SU-DHL-6 (cell line): Measurements from ENCODE around the gene COG4.

Experiments used
- H2AFZ ChIP-seq: fragments of 200-600 bp; sonication (generic); 2 replicates; pipeline ENCODE4 v1.6.1; 2014; ENCODE audit warnings: low read depth, mild to moderate bottlenecking, moderate library complexity, mixed read lengths, antibody characterized with exemption, low read length; ENCODE audit not compliant: severe bottlenecking
- H3F3A ChIP-seq: fragments of 200-600 bp; shearing (Covaris generic); 2 replicates; pipeline ENCODE4 v1.6.0; 2016; ENCODE audit warnings: antibody characterized with exemption, mild to moderate bottlenecking; ENCODE audit not compliant: insufficient read depth
- H3K27ac ChIP-seq: fragments of 200-600 bp; sonication (generic); 2 replicates; pipeline ENCODE4 v1.5.1; 2016; ENCODE audit warnings: low read depth, mild to moderate bottlenecking, low read length, moderate library complexity, mixed read lengths
- H3K27me3 ChIP-seq: fragments of 200-600 bp; sonication (generic), shearing (Covaris generic); 2 replicates; pipeline ENCODE4 v1.6.0; 2014; ENCODE audit warnings: mild to moderate bottlenecking, low read length
- H3K36me3 ChIP-seq: fragments of 200-600 bp; sonication (generic); 2 replicates; pipeline ENCODE4 v1.6.1; 2014; ENCODE audit warnings: mild to moderate bottlenecking, low read length, mixed read lengths
- H3K4me2 ChIP-seq: fragments of 300-600, 200-600 bp; shearing (Covaris generic), sonication (generic); 2 replicates; pipeline ENCODE4 v1.6.0; 2014; ENCODE audit warnings: low read length, low read depth, mild to moderate bottlenecking; ENCODE audit not compliant: poor library complexity, severe bottlenecking
- H3K4me3 ChIP-seq: fragments of 200-600 bp; sonication (generic); 2 replicates; pipeline ENCODE4 v1.5.1; 2014; ENCODE audit warnings: antibody characterized with exemption, low read length, mild to moderate bottlenecking, mixed read lengths; ENCODE audit not compliant: insufficient read depth, poor library complexity, severe bottlenecking
- H3K79me2 ChIP-seq: fragments of 200-600 bp; sonication (generic); 2 replicates; pipeline ENCODE4 v1.6.1; 2014; ENCODE audit warnings: mild to moderate bottlenecking, low read length, moderate library complexity; ENCODE audit not compliant: insufficient read depth
- H3K9ac ChIP-seq: fragments of 200-600 bp; sonication (generic); 2 replicates; pipeline ENCODE4 v1.7.0; 2014; ENCODE audit warnings: mild to moderate bottlenecking, low read length
- H3K9me2 ChIP-seq: fragments of 200-600 bp; sonication (generic); replicated peaks from 2 replicates; pipeline ENCODE4 v1.6.1; 2014; ENCODE audit warnings: low read length; ENCODE audit not compliant: insufficient read depth
- H3K9me3 ChIP-seq: fragments of 200-600 bp; sonication (generic); 2 replicates; pipeline ENCODE4 v1.6.1; 2014; ENCODE audit warnings: low read length, mixed read lengths; ENCODE audit not compliant: insufficient read depth
- H4K20me1 ChIP-seq: fragments of 200-600 bp; sonication (generic); 2 replicates; pipeline ENCODE4 v1.6.1; 2014; ENCODE audit warnings: low read depth, mild to moderate bottlenecking, antibody characterized with exemption, low read length, moderate library complexity, mixed read lengths
- EZH2phosphoT487 ChIP-seq: fragments of 200-600 bp; sonication (generic), shearing (Covaris generic); conservative IDR thresholded peaks from 2 replicates; pipeline ENCODE4 v1.6.1; 2018; ENCODE audit warnings: mild to moderate bottlenecking, antibody characterized with exemption, low read length, moderate library complexity, mixed read lengths
- TF ChIP-seq, protein P1 (sequence below): fragments of 200-600 bp; sonication (generic); IDR thresholded peaks from one replicate; pipeline ENCODE4 v1.5.1; 2017; ENCODE audit warnings: antibody characterized with exemption, mild to moderate bottlenecking, low read length, moderate library complexity; ENCODE audit not compliant: insufficient read depth, poor library complexity, severe bottlenecking

The COG4 gene

DNA sequence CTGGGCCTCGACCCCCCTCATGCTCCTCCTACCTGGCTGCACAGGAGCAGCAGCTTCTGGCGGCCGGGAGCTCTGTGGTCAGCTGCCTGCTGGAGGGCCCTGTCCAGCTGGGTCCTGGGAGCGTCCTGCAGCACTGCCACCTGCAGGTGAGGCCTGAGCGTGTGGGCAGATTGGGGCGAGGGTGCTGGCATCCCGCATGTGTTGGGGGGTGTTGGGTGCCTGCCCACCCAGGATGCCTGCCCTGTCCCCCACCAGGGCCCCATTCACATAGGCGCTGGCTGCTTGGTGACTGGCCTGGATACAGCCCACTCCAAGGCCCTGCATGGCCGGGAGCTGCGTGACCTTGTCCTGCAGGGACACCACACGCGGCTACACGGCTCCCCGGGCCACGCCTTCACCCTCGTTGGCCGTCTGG lies 52.4 kb downstream of the COG4 start:
- H3K9me2 ChIP-seq: no peaks in the 10 kb centered on the region
- no peak overlapping the region for H3K4me3 ChIP-seq
- no peak overlapping the region for H3K9ac ChIP-seq
- no peaks in the 10 kb centered on the region for H3F3A ChIP-seq
- no peaks in the 10 kb centered on the region for H3K27me3 ChIP-seq
- H3K27ac ChIP-seq: no peak overlapping the region
- TF ChIP-seq, protein P1, sequence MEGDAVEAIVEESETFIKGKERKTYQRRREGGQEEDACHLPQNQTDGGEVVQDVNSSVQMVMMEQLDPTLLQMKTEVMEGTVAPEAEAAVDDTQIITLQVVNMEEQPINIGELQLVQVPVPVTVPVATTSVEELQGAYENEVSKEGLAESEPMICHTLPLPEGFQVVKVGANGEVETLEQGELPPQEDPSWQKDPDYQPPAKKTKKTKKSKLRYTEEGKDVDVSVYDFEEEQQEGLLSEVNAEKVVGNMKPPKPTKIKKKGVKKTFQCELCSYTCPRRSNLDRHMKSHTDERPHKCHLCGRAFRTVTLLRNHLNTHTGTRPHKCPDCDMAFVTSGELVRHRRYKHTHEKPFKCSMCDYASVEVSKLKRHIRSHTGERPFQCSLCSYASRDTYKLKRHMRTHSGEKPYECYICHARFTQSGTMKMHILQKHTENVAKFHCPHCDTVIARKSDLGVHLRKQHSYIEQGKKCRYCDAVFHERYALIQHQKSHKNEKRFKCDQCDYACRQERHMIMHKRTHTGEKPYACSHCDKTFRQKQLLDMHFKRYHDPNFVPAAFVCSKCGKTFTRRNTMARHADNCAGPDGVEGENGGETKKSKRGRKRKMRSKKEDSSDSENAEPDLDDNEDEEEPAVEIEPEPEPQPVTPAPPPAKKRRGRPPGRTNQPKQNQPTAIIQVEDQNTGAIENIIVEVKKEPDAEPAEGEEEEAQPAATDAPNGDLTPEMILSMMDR: peak; percentile 20
- no peak for TF ChIP-seq EZH2phosphoT487
- H3K9me3 ChIP-seq: no peaks in the 10 kb centered on the region
- H3K4me2 ChIP-seq: no peak overlapping the region
- H2AFZ ChIP-seq: no peak overlapping the region
- no peaks in the 10 kb centered on the region for H3K79me2 ChIP-seq
- no peaks in the 10 kb centered on the region for H4K20me1 ChIP-seq
- no peaks in the 10 kb centered on the region for H3K36me3 ChIP-seq

DNA sequence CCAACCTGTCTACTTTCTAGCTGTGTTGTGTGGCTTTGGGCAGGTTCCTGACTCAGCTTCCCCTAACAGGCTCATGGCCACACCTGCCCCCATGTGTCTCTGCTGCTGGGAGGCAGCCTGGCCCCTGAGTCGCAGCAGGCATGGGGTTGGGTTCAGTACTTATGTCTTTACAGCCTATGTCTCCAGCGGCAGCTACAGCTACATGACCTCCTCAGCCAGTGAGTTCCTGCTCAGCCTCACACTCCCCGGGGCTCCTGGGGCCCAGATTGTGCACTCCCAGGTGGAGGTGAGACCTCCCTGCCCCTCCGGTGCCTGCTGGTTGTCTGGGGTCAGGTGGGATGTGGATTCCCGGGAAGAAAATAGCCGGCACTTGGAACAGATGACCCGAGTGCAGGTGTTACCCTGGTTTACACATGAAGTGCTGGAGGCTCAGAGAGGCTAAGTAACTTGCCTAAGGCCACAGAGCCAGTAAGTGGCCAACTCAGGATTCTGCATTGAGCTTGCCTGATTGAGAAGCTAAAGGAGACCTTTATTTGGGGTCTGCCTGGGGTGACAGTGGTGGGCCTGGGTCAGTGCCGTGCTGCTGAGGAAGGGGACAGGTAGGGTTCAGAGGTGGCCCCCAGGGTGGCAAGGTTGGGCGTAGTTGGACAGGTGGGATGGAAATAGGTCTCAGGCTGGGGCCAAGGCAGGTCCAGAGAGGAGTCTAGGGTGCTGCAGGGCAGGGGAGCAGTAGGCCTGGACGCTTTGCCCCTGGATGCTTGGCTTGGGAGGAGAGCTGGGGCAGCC lies 53.0 kb downstream of the COG4 start:
- no peak overlapping the region for H3K9ac ChIP-seq
- no peaks in the 10 kb centered on the region for H3K9me2 ChIP-seq
- no peak overlapping the region for H3K27ac ChIP-seq

DNA sequence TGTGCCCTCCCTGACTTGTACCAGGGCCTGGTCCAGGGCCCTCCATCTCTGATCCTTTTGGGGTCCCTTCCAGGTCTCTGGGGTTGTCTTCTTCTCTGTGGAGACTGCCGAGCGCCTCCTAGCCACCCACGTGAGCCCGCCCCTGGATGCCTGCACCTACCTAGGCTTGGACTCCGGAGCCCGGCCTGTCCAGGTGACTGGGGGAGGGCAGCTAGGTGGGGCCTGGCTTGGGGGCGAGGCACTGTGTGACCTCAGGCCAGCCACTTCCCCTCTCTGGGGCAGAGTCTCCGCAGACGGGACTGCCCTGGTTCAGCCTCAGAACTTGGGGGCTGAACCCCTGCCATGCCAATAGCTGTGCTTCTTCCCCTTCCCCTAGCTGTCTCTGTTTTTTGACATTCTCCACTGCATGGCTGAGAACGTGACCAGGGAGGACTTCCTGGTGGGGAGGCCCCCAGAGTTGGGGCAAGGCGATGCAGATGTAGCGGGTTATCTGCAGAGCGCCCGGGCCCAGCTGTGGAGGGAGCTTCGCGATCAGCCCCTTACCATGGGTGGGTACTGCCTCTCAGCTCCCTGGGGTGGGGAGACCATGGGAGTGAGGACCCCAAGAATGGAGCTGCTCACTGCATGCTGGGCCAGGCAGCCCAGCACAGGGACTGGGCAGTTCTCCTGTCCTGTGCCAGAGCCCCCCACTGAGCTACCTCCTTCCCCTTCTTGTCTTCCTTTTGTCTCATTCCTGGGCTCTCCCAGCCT lies 54.4 kb downstream of the COG4 start:
- no peaks in the 10 kb centered on the region for H3K79me2 ChIP-seq
- no peak overlapping the region for H3K27ac ChIP-seq
- H3K9me2 ChIP-seq: no peaks in the 10 kb centered on the region
- H3K36me3 ChIP-seq: no peaks in the 10 kb centered on the region
- no peaks in the 10 kb centered on the region for H3K27me3 ChIP-seq
- no peak overlapping the region for H2AFZ ChIP-seq
- TF ChIP-seq, protein P1: no peak
- TF ChIP-seq EZH2phosphoT487: no peak
- H4K20me1 ChIP-seq: no peaks in the 10 kb centered on the region
- H3K9ac ChIP-seq: no peak overlapping the region
- H3K9me3 ChIP-seq: no peaks in the 10 kb centered on the region
- H3K4me3 ChIP-seq: no peak overlapping the region
- no peak overlapping the region for H3K4me2 ChIP-seq
- H3F3A ChIP-seq: no peaks in the 10 kb centered on the region

More for the DNA sequence above, 53.0 kb downstream of the COG4 start:
- Histone ChIP-seq H3K36me3 (no peaks in the 10 kb centered on the region), H3K4me3 (no peak overlapping the region), H3K27me3 (no peaks in the 10 kb centered on the region), H3K79me2 (no peaks in the 10 kb centered on the region), H3K4me2 (no peak overlapping the region), H2AFZ (no peak overlapping the region), H4K20me1 (no peaks in the 10 kb centered on the region), H3K9me3 (no peaks in the 10 kb centered on the region), H3F3A (no peaks in the 10 kb centered on the region)
- no peak for TF ChIP-seq EZH2phosphoT487
- TF ChIP-seq, protein P1: no peak
